ENCODE results near the gene XRN2. TPM values are rescaled to one million over a fixed set of nuclear protein-coding genes. Genes with fewer than 3 reads are reported as not detected.

Gene XRN2
- total and polyA plus RNA-seq, 2 donors (not counting 1 experiment from before 2014, with no cell fraction given), result 19.0 to 46.2 TPM

DNA sequence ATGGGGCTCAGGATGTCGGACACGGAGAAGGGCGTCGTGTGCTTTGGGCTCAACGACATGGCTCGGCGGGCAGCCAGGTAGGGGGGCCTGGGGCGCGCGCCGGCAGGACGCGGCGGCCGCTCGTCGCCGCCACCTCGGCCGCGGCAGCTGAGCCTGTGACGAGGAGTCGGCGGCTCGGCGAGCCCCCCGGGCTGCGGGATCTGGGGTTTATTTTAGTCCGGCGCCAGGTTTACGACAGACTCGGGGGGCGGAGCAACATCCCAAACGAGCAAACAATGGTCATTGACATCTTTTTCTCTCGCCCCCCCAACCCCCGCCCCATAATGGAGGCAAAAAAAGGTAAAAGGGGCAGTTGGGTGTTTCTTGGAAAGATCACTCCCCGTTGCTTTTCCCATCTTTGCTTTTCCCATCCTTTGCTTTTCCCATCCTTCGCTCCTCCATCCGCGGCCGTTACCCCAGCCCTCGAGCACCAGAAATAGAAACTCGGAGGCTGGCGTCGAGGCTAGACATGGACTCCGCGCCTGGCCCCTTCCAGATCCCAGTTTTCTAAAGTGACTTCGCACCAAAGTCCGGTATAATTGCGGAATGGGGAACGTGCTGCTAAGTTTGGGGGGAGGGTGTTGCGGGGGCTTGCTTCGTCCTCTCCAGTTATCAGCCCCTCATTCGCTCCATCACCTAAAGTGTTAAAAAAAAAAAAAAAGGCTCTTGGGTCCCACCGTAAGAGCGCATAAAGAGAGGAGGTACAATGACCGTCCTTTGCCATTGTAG lies 94.4 kb downstream of the XRN2 start, which contains the start of gene NKX2-4:
Gene NKX2-4 (minus strand): TSS at position 186 of the 768 bp plus-strand sequence. CDS start 127 bp downstream, at position 59.
- intact Hi-C loops (cut with micrococcal nuclease), result loop anchor here (5.0 to 10.0 kb wide), 2 partner anchors 93 to 110 kb away; partner anchors contain the start of gene XRN2
- ATAC-seq (ENCODE audit: low read depth) (no peak), DNase-seq (no peak)
- peak within 1 kb of the TSS; percentile 70 for H3K4me3 Mint-ChIP-seq
- H3K4me1 ChIP-seq (ENCODE audit: control insufficient read depth in 2 of 2, insufficient read depth in 2 of 2, low read length in 2 of 2), result peaks cover 7 to 22% of the 10 kb centered on the region in 2 donors
- no peaks in the 10 kb centered on the region for H3K36me3 ChIP-seq (replicated peaks in 1 of 2; ENCODE audit: control extremely low read depth in 1 of 2, control insufficient read depth in 1 of 2, extremely low read depth in 1 of 2, insufficient read depth in 2 of 2, low read length in 1 of 2)
- H3K79me2 ChIP-seq (ENCODE audit: control insufficient read depth, insufficient read depth, low read length), result no peaks in the 10 kb centered on the region
- peaks cover 6 to 72% (median 42%) of the 10 kb centered on the region in 4 experiments for H3K27me3 ChIP-seq (replicated peaks in 1 of 4; ENCODE audit: control extremely low read depth in 1 of 4, control insufficient read depth in 3 of 4, insufficient read depth in 4 of 4, low read length in 3 of 4)
- CTCF ChIA-PET, result no interaction called here
- H3K4me2 ChIP-seq (replicated peaks; ENCODE audit: low read depth, low read length, poor library complexity, severe bottlenecking), result peak within 1 kb of the TSS; percentile 66
- POLR2A ChIA-PET, result no interaction called here
- peak within 1 kb of the TSS; percentile 55 for H2AFZ ChIP-seq (ENCODE audit: insufficient read depth, low read depth, low read length, poor library complexity, severe bottlenecking)
- H3K27ac ChIP-seq (ENCODE audit: low read length in 2 of 2), result no peak within 1 kb of the TSS
- peak within 1 kb of the TSS in 1 of 5 experiments; percentile 3 for H3K4me3 ChIP-seq (ENCODE audit: control extremely low read depth in 1 of 5, extremely low read depth in 1 of 5, insufficient read depth in 1 of 5, low read depth in 2 of 5, low read length in 4 of 5)
- TF ChIP-seq, protein P1, sequence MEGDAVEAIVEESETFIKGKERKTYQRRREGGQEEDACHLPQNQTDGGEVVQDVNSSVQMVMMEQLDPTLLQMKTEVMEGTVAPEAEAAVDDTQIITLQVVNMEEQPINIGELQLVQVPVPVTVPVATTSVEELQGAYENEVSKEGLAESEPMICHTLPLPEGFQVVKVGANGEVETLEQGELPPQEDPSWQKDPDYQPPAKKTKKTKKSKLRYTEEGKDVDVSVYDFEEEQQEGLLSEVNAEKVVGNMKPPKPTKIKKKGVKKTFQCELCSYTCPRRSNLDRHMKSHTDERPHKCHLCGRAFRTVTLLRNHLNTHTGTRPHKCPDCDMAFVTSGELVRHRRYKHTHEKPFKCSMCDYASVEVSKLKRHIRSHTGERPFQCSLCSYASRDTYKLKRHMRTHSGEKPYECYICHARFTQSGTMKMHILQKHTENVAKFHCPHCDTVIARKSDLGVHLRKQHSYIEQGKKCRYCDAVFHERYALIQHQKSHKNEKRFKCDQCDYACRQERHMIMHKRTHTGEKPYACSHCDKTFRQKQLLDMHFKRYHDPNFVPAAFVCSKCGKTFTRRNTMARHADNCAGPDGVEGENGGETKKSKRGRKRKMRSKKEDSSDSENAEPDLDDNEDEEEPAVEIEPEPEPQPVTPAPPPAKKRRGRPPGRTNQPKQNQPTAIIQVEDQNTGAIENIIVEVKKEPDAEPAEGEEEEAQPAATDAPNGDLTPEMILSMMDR (IDR thresholded peaks at IDR 0.05), result no peak
- TF ChIP-seq EZH2 (IDR thresholded peaks at IDR 0.05; ENCODE audit: borderline replicate concordance, insufficient read depth, low read depth, low read length, poor library complexity, severe bottlenecking), result peak; percentile 75
- no peak within 1 kb of the TSS for H3K9ac ChIP-seq (ENCODE audit: low read length)
- no peak within 1 kb of the TSS for H3K27ac Mint-ChIP-seq
- 15% methylated on average over 36 of the region's 57 CpGs for WGBS (ENCODE audit: insufficient coverage)
- no peaks in the 10 kb centered on the region for H3K9me3 Mint-ChIP-seq (ENCODE audit: insufficient read depth)
- H3K4me1 Mint-ChIP-seq, result peaks cover 14% of the 10 kb centered on the region
- peaks cover 2 to 9% (median 8%) of the 10 kb centered on the region in 3 donors for H3K9me3 ChIP-seq (ENCODE audit: control extremely low read depth in 1 of 3, control insufficient read depth in 2 of 3, insufficient read depth in 1 of 3, low read length in 2 of 3)
- no peaks in the 10 kb centered on the region for H4K20me1 ChIP-seq (ENCODE audit: control insufficient read depth, insufficient read depth, low read length, poor library complexity, severe bottlenecking)
- peaks cover 62% of the 10 kb centered on the region for H3K27me3 Mint-ChIP-seq
